Mesothelial cell of epicardium (in vitro differentiated cells): ENCODE measurements around the gene SRP9. TPM values are rescaled to one million over a fixed set of nuclear protein-coding genes. Genes with fewer than 3 reads are reported as not detected.

Source experiments
- DNase-seq, 2 experiments: peaks; one replicate each; pipeline ENCODE4 v3.0.0; 2021; ENCODE audit warnings: low spot score in 2 of 2; ENCODE audit not compliant: unreplicated experiment in 2 of 2
- H3K27ac Mint-ChIP-seq: 2 replicates; pipeline ENCODE4 v1.8.0; 2021; ENCODE audit warnings: mixed read lengths
- H3K27me3 Mint-ChIP-seq: 2 replicates; pipeline ENCODE4 v1.8.0; 2021; ENCODE audit warnings: low read depth, mixed read lengths
- H3K36me3 Mint-ChIP-seq: 2 replicates; pipeline ENCODE4 v1.8.0; 2021; ENCODE audit warnings: mixed read lengths
- H3K4me1 Mint-ChIP-seq: 2 replicates; pipeline ENCODE4 v1.8.0; 2021; ENCODE audit warnings: mixed read lengths
- H3K4me3 Mint-ChIP-seq: 2 replicates; pipeline ENCODE4 v1.8.0; 2021; ENCODE audit warnings: mild to moderate bottlenecking, moderate library complexity, mixed read lengths
- H3K9me3 Mint-ChIP-seq: 2 replicates; pipeline ENCODE4 v1.8.0; 2021; ENCODE audit warnings: mixed read lengths
- CTCF ChIP-seq: fragments of 200-600 bp; sonication (generic); IDR thresholded peaks from one replicate; pipeline ENCODE4 v1.5.0; 2021; ENCODE audit warnings: antibody characterized with exemption; ENCODE audit not compliant: unreplicated experiment
- total RNA-seq: library from RNA; stranded (reverse); gene quantifications from 3 replicates; pipeline ENCODE4 v1.2.1, GENCODE V29; 2021

SRP9 gene
- total RNA-seq, 1 donor from 2014 or later, result 251 TPM

GRCh38 chr1:225771661-225772322 is 5.8 kb upstream of the SRP9 start:
- no peaks in the 10 kb centered on the region for H3K9me3 Mint-ChIP-seq
- no peaks in the 10 kb centered on the region for H3K27me3 Mint-ChIP-seq
- no peaks in the 10 kb centered on the region for H3K36me3 Mint-ChIP-seq
- H3K4me3 Mint-ChIP-seq, result no peak overlapping the region
- peak overlapping the region; percentile 91 for H3K27ac Mint-ChIP-seq
- TF ChIP-seq CTCF, result no peak
- H3K4me1 Mint-ChIP-seq, result peaks cover 68% of the 10 kb centered on the region
- no peak for DNase-seq

GRCh38 chr1:225772323-225772768 is 5.3 kb upstream of the SRP9 start:
- no peaks in the 10 kb centered on the region for H3K9me3 Mint-ChIP-seq
- peak; percentile 76 to 83 for DNase-seq
- H3K36me3 Mint-ChIP-seq, result no peaks in the 10 kb centered on the region
- H3K4me3 Mint-ChIP-seq, result no peak overlapping the region
- H3K27me3 Mint-ChIP-seq, result no peaks in the 10 kb centered on the region
- peak; percentile 57 for TF ChIP-seq CTCF
- peaks cover 62% of the 10 kb centered on the region for H3K4me1 Mint-ChIP-seq
- H3K27ac Mint-ChIP-seq, result peak overlapping the region; percentile 91

DNA sequence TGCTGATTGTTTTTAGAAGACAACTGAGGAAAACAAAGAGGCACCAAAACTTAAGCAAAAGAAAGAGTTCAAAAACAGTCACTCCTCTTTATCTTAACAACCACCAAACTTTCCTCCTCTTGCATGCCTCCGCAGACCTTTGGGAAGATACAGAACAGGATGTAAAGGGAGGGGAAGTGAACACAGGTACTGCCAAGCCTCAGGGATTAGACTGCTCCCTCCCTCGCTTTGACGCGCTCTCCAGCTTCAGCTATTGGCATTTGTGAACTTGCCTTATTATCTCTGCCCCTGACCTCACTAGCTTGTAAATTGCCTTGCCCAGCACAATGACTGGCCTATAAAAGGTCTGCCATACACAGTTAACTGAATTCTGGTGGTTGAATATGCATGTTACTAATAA is 4.8 kb upstream of the SRP9 start:
- Mint-ChIP-seq H3K27ac (peak overlapping the region; percentile 91), H3K9me3 (no peaks in the 10 kb centered on the region), H3K4me1 (peaks cover 57% of the 10 kb centered on the region)

GRCh38 chr1:225774281-225775147 is 3.1 kb upstream of the SRP9 start:
- DNase-seq, result no peak
- Mint-ChIP-seq H3K27ac (peak overlapping the region; percentile 69), H3K36me3 (no peaks in the 10 kb centered on the region), H3K9me3 (no peaks in the 10 kb centered on the region), H3K27me3 (no peaks in the 10 kb centered on the region), H3K4me1 (peaks cover 44% of the 10 kb centered on the region), H3K4me3 (no peak overlapping the region)
- no peak for TF ChIP-seq CTCF

More for the DNA sequence above, 4.8 kb upstream of the SRP9 start:
- no peak overlapping the region for H3K4me3 Mint-ChIP-seq
- H3K27me3 Mint-ChIP-seq, result no peaks in the 10 kb centered on the region
- H3K36me3 Mint-ChIP-seq, result no peaks in the 10 kb centered on the region
- no peak for TF ChIP-seq CTCF
- DNase-seq, result no peak

GRCh38 chr1:225776294-225776693 is 1.3 kb upstream of the SRP9 start:
- no peak for DNase-seq
- H3K4me3 Mint-ChIP-seq, result no peak overlapping the region
- no peaks in the 10 kb centered on the region for H3K9me3 Mint-ChIP-seq
- no peak overlapping the region for H3K27ac Mint-ChIP-seq
- no peaks in the 10 kb centered on the region for H3K36me3 Mint-ChIP-seq
- peaks cover 49% of the 10 kb centered on the region for H3K4me1 Mint-ChIP-seq
- TF ChIP-seq CTCF, result no peak
- H3K27me3 Mint-ChIP-seq, result no peaks in the 10 kb centered on the region
